Smooth muscle cell (in vitro differentiated cells): ENCODE results near the gene CREB1. TPM values are rescaled to one million over a fixed set of nuclear protein-coding genes. Genes with fewer than 3 reads are reported as not detected.

Experiments
- DNase-seq: peaks from one replicate; lab custom pipeline; 2025; ENCODE audit not compliant: unreplicated experiment; lab: John Stamatoyannopoulos, UW
- H2AFZ ChIP-seq: fragments of 200-600 bp; sonication (generic); 2 replicates; pipeline ENCODE4 v1.6.0; 2016; ENCODE audit warnings: antibody characterized with exemption, low read depth, mild to moderate bottlenecking
- H3F3A ChIP-seq: fragments of 200-600 bp; sonication (generic); 2 replicates; pipeline ENCODE4 v1.6.0; 2017; ENCODE audit warnings: antibody characterized with exemption, low read depth
- H3K27ac ChIP-seq: fragments of 200-600 bp; sonication (generic); 2 replicates; pipeline ENCODE4 v1.5.1; 2016; ENCODE audit warnings: low read depth, mild to moderate bottlenecking
- H3K27me3 ChIP-seq: fragments of 200-600 bp; sonication (generic); 2 replicates; pipeline ENCODE4 v1.6.1; 2016; ENCODE audit warnings: low read depth, mild to moderate bottlenecking
- H3K36me3 ChIP-seq: fragments of 200-600 bp; sonication (generic); 2 replicates; pipeline ENCODE4 v1.5.1; 2016; ENCODE audit warnings: low read depth
- H3K4me1 ChIP-seq: fragments of 200-600 bp; sonication (generic); 2 replicates; pipeline ENCODE4 v1.5.1; 2016; ENCODE audit warnings: low read depth
- H3K4me2 ChIP-seq: fragments of 200-600 bp; sonication (generic); 2 replicates; pipeline ENCODE4 v1.6.0; 2016; ENCODE audit warnings: mild to moderate bottlenecking
- H3K4me3 ChIP-seq: fragments of 200-600 bp; sonication (generic); 2 replicates; pipeline ENCODE4 v1.5.1; 2016; ENCODE audit warnings: mild to moderate bottlenecking
- H3K79me2 ChIP-seq: fragments of 200-600 bp; sonication (generic); 2 replicates; pipeline ENCODE4 v1.6.0; 2016; ENCODE audit warnings: low read depth, mild to moderate bottlenecking
- H3K9ac ChIP-seq: fragments of 200-600 bp; sonication (generic); 2 replicates; pipeline ENCODE4 v1.6.0; 2016; ENCODE audit warnings: low read depth
- H3K9me3 ChIP-seq: fragments of 200-600 bp; sonication (generic); replicated peaks from 2 replicates; pipeline ENCODE4 v1.5.1; 2016; ENCODE audit warnings: low read depth
- H4K20me1 ChIP-seq: fragments of 200-600 bp; sonication (generic); 2 replicates; pipeline ENCODE4 v1.6.0; 2016; ENCODE audit warnings: low read depth
- WGBS: methylation state at CpG from one replicate; pipeline ENCODE4 v1.1.7; 2016; ENCODE audit warnings: low lambda C conversion rate; 5-methylcytosine and 5-hydroxymethylcytosine counted together
- polyA plus RNA-seq: library from polyadenylated mRNA; unstranded; fragments of >200 nt; fragmentation: Nextera tagmentation; extraction: Ambion mirVana; gene quantifications from 2 replicates; pipeline ENCODE4 v1.2.1, GENCODE V29; 2016
- total RNA-seq: library from RNA; depleted of rRNA; stranded (reverse); fragments of >200 nt; gene quantifications from 2 replicates; pipeline ENCODE4 v1.2.3, GENCODE V29; 2014
- TF ChIP-seq, protein P1 (sequence below): fragments of 200-600 bp; sonication (generic); IDR thresholded peaks from 2 replicates; pipeline ENCODE4 v1.5.1; 2017; ENCODE audit warnings: borderline replicate concordance, mild to moderate bottlenecking, antibody characterized with exemption; ENCODE audit not compliant: insufficient read depth, poor library complexity, severe bottlenecking

The CREB1 gene
- total and polyA plus RNA-seq, 2 experiments from 2014 or later: 19.0 to 67.6 TPM

DNA sequence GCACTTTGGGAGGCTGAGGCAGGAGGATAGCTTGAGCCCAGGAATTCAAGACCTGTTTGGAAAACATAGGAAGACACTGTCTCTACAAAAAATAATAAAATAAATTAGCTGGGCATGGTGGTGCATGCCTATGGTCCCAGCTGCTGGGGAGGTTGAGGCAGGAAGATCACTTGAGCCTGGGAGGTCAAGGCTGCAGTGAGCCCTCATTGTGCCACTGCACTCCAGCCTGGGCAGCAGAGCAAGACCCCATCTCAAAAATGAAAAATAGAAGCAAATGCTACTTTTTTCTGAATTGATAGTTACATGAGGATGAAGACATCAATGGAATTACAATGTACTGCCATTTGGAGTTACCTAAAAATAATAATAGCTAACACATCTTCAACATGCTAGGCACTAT lies 63.5 kb downstream of the CREB1 start:
- Histone ChIP-seq H3K79me2 (peaks cover 19% of the 10 kb centered on the region), H3K27ac (no peak overlapping the region), H3K4me1 (no peaks in the 10 kb centered on the region), H4K20me1 (peaks cover 10% of the 10 kb centered on the region), H3K9me3 (peaks cover 10% of the 10 kb centered on the region), H3K4me2 (no peak overlapping the region), H3K36me3 (peaks cover 33% of the 10 kb centered on the region), H3K4me3 (no peak overlapping the region), H3K27me3 (no peaks in the 10 kb centered on the region), H3K9ac (no peak overlapping the region), H3F3A (no peaks in the 10 kb centered on the region), H2AFZ (no peak overlapping the region)
- TF ChIP-seq, protein P1, sequence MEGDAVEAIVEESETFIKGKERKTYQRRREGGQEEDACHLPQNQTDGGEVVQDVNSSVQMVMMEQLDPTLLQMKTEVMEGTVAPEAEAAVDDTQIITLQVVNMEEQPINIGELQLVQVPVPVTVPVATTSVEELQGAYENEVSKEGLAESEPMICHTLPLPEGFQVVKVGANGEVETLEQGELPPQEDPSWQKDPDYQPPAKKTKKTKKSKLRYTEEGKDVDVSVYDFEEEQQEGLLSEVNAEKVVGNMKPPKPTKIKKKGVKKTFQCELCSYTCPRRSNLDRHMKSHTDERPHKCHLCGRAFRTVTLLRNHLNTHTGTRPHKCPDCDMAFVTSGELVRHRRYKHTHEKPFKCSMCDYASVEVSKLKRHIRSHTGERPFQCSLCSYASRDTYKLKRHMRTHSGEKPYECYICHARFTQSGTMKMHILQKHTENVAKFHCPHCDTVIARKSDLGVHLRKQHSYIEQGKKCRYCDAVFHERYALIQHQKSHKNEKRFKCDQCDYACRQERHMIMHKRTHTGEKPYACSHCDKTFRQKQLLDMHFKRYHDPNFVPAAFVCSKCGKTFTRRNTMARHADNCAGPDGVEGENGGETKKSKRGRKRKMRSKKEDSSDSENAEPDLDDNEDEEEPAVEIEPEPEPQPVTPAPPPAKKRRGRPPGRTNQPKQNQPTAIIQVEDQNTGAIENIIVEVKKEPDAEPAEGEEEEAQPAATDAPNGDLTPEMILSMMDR: no peak
- DNase-seq: no peak

DNA sequence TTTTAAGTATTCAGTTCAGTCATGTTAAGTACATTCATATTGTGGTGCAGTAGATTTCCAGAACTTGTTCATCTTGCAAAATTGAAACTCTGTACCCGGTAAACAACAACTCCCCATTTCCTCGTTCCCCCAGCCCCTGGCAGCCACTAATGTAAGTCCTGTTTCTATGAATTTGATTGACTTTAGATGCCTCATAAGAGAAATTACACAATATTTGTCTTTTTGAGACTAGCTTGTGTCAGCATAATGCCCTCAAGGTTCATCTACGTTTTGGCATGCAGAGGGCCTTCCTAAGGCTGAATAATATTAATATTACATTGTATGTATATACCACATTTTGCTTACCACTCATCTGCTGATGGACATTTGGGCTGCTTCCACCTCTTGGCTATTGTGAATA lies 64.5 kb downstream of the CREB1 start:
- H3K4me2 ChIP-seq: no peak overlapping the region
- no peak overlapping the region for H3K4me3 ChIP-seq
- H3K27me3 ChIP-seq: no peaks in the 10 kb centered on the region
- DNase-seq: no peak
- peaks cover 10% of the 10 kb centered on the region for H3K9me3 ChIP-seq
- WGBS: 97% methylated on average over 3 of the region's 3 CpGs
- no peak overlapping the region for H3K9ac ChIP-seq
- H3F3A ChIP-seq: no peaks in the 10 kb centered on the region
- H3K36me3 ChIP-seq: peaks cover 31% of the 10 kb centered on the region
- H4K20me1 ChIP-seq: peaks cover 10% of the 10 kb centered on the region
- H3K4me1 ChIP-seq: no peaks in the 10 kb centered on the region
- TF ChIP-seq, protein P1: no peak
- H3K79me2 ChIP-seq: peaks cover 20% of the 10 kb centered on the region
- H2AFZ ChIP-seq: no peak overlapping the region
- H3K27ac ChIP-seq: no peak overlapping the region

DNA sequence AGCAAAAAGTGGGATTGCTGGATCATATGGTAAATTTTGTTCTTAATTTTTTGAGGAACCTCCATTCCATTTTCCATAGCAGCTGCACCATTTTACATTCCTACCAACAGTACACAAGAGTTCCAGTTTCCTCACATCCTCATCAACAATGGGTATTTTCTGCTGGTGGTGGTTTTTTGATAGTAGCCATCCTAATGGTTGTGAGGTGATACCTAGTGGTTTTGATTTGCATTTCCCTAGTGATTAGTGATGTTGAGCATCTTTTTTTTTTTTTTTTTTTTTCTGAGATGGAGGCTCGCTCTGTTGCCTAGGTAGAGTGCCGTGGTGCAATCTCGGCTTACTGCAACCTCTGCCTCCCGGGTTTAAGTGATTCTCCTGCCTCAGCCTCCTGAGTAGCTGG lies 65.0 kb downstream of the CREB1 start:
- 98% methylated on average over 4 of the region's 4 CpGs for WGBS
- no peak for DNase-seq

DNA sequence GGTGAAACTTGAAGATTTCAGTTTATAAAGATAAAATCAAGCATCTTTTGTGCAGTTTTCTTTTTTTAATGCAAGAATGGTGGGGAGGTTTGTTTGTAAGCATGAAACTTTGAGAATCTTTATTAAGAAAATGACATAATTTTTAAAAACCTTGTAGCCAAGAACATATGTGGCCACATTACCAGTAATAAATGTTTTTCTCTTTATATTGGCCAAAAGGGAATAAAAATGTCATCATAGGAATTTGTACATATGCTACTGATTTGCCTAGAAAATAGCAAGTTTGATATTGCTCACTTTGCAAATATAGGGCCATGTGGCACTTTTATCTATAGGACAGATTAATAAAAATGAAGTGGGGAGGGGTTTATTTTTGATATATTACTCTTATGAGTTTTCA lies 69.9 kb downstream of the CREB1 start:
- H4K20me1 ChIP-seq: peaks cover 5% of the 10 kb centered on the region
- H3K27me3 ChIP-seq: no peaks in the 10 kb centered on the region
- peak overlapping the region; percentile 29 for H3K27ac ChIP-seq
- no peak for DNase-seq
- H3F3A ChIP-seq: peaks cover 3% of the 10 kb centered on the region
- H3K4me1 ChIP-seq: no peaks in the 10 kb centered on the region
- no peak overlapping the region for H2AFZ ChIP-seq
- peaks cover 3% of the 10 kb centered on the region for H3K79me2 ChIP-seq
- H3K36me3 ChIP-seq: peaks cover 9% of the 10 kb centered on the region
- TF ChIP-seq, protein P1: no peak
- no peak overlapping the region for H3K4me2 ChIP-seq
- H3K4me3 ChIP-seq: no peak overlapping the region
- no peaks in the 10 kb centered on the region for H3K9me3 ChIP-seq
- no peak overlapping the region for H3K9ac ChIP-seq

More for the DNA sequence above, 65.0 kb downstream of the CREB1 start:
- Histone ChIP-seq H2AFZ (no peak overlapping the region), H3K79me2 (peaks cover 16% of the 10 kb centered on the region), H3K9ac (no peak overlapping the region), H3K27ac (no peak overlapping the region), H4K20me1 (peaks cover 10% of the 10 kb centered on the region), H3K4me2 (no peak overlapping the region), H3K36me3 (peaks cover 27% of the 10 kb centered on the region), H3K9me3 (peaks cover 10% of the 10 kb centered on the region), H3K27me3 (no peaks in the 10 kb centered on the region), H3K4me3 (no peak overlapping the region), H3K4me1 (no peaks in the 10 kb centered on the region), H3F3A (no peaks in the 10 kb centered on the region)
- TF ChIP-seq, protein P1: no peak
